GM20431 (cell line): ENCODE results near the gene MBD2.
"Not testable (repeated sequence)": the region's sequence is repeated elsewhere in the genome, so short reads cannot be mapped to it uniquely, and the experiment has no call there.

ENCODE experiments used
- in situ Hi-C: fragments of 300-500 bp; cut with MseI, MboI; formaldehyde crosslinking; loops from one replicate; pipeline ENCODE4 v1.15.0; 2020; ENCODE audit warnings: low sequenced_read_pairs; ENCODE audit not compliant: unreplicated experiment

Gene MBD2

GRCh38 chr18:54238173-54238936 lies 13.9 kb upstream of the MBD2 start:
- in situ Hi-C loops: no loop called here

- in situ Hi-C loops: no loop called here
Observed at GRCh38 chr18:54235871-54236270, 11.4 kb upstream of the MBD2 start.

GRCh38 chr18:54233747-54234146 lies 9.3 kb upstream of the MBD2 start:
- in situ Hi-C loops: no loop called here

- in situ Hi-C loops: no loop called here
Observed at GRCh38 chr18:54233228-54233625, 8.8 kb upstream of the MBD2 start.

- in situ Hi-C loops: no loop called here
Observed at GRCh38 chr18:54232485-54233227, 8.2 kb upstream of the MBD2 start.

- in situ Hi-C loops: no loop called here
Observed at GRCh38 chr18:54229421-54230059, 5.1 kb upstream of the MBD2 start.

GRCh38 chr18:54228364-54228763 lies 3.9 kb upstream of the MBD2 start:
- in situ Hi-C loops: no loop called here

- in situ Hi-C loops: no loop called here
Observed at GRCh38 chr18:54223568-54224241, 764 bp downstream of the MBD2 start.

- in situ Hi-C loops: no loop called here
Observed at GRCh38 chr18:54222922-54223567, 1.4 kb downstream of the MBD2 start.

- in situ Hi-C loops: no loop called here
Observed at GRCh38 chr18:54220406-54220805, 4.1 kb downstream of the MBD2 start.

- in situ Hi-C loops: not testable (repeated sequence)
Observed at GRCh38 chr18:54218803-54219202, 5.7 kb downstream of the MBD2 start.

- in situ Hi-C loops: no loop called here
Observed at GRCh38 chr18:54218299-54218698, 6.2 kb downstream of the MBD2 start.

- in situ Hi-C loops: no loop called here
Observed at GRCh38 chr18:54217624-54218023, 6.8 kb downstream of the MBD2 start.

GRCh38 chr18:54215069-54215468 lies 9.4 kb downstream of the MBD2 start:
- in situ Hi-C loops: no loop called here

- in situ Hi-C loops: no loop called here
Observed at GRCh38 chr18:54210463-54210862, 14.0 kb downstream of the MBD2 start.

- in situ Hi-C loops: no loop called here
Observed at GRCh38 chr18:54209471-54210180, 14.8 kb downstream of the MBD2 start.

GRCh38 chr18:54206447-54206846 lies 18.0 kb downstream of the MBD2 start:
- in situ Hi-C loops: no loop called here

- in situ Hi-C loops: no loop called here
Observed at GRCh38 chr18:54205959-54206358, 18.5 kb downstream of the MBD2 start.

- in situ Hi-C loops: not testable (repeated sequence)
Observed at GRCh38 chr18:54205448-54205847, 19.0 kb downstream of the MBD2 start.
